SK-N-SH treated with all-trans-retinoic acid at 6 μM for 48 hours (cell line): ENCODE results near the gene CACNB4.

ENCODE experiments used
- ARNTL ChIP-seq: fragments of 450-650 bp; formaldehyde crosslinking; IDR thresholded peaks from 2 replicates; pipeline ENCODE4 v1.5.0; 2020; ENCODE audit warnings: low read depth, mild to moderate bottlenecking, moderate library complexity, borderline replicate concordance
- PPARA ChIP-seq: fragments of 250-450 bp; sonication (Bioruptor Pico); IDR thresholded peaks from 2 replicates; pipeline ENCODE4 v1.5.0; 2020; ENCODE audit warnings: mild to moderate bottlenecking, borderline replicate concordance
- TCF4 ChIP-seq: fragments of 250-450 bp; sonication (Bioruptor Pico); IDR thresholded peaks from 2 replicates; pipeline ENCODE4 v1.8.0; 2021; ENCODE audit warnings: mild to moderate bottlenecking, moderate library complexity, borderline replicate concordance
- TOX ChIP-seq: fragments of 250-450 bp; sonication (Bioruptor Pico); IDR thresholded peaks from 2 replicates; pipeline ENCODE4 v1.8.0; 2021; ENCODE audit warnings: mild to moderate bottlenecking, moderate library complexity, borderline replicate concordance
- ZFP3 ChIP-seq: fragments of 250-450 bp; sonication (Bioruptor Pico); IDR thresholded peaks from 2 replicates; pipeline ENCODE4 v1.5.0; 2020; ENCODE audit warnings: mild to moderate bottlenecking, moderate library complexity
- ZFP30 ChIP-seq: fragments of 450-650 bp; formaldehyde crosslinking; IDR thresholded peaks from 2 replicates; pipeline ENCODE4 v1.5.0; 2022; ENCODE audit warnings: mild to moderate bottlenecking, moderate library complexity
- ZNF8 ChIP-seq: fragments of 450-650 bp; formaldehyde crosslinking; IDR thresholded peaks from 2 replicates; pipeline ENCODE4 v1.5.0; 2020; ENCODE audit warnings: mild to moderate bottlenecking, moderate library complexity
- TF ChIP-seq, protein P1 (sequence below): fragments of 250-450 bp; sonication (Bioruptor Pico); IDR thresholded peaks from 2 replicates; pipeline ENCODE4 v1.8.0; 2020; ENCODE audit warnings: mild to moderate bottlenecking, moderate library complexity, borderline replicate concordance

DNA sequence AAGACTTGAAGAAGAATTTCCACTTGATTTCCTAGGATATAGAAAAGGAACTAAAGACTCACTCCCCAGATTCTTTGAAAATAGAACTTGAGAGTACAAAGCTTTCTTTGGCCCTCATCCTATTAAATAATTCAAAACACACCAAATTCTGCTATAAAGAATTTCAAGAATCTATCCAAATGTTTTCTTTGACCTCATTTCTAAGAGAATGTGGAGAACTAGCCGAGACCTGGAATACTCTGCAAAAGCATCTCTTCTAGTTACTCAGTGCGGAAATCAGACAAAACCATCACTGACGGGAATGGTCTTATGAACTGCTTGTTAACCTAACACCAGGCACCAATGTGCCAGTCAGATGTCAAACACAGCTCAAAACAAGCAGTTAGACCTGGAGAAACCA, 226.4 kb downstream of the CACNB4 start:
- TF ChIP-seq, protein P1, sequence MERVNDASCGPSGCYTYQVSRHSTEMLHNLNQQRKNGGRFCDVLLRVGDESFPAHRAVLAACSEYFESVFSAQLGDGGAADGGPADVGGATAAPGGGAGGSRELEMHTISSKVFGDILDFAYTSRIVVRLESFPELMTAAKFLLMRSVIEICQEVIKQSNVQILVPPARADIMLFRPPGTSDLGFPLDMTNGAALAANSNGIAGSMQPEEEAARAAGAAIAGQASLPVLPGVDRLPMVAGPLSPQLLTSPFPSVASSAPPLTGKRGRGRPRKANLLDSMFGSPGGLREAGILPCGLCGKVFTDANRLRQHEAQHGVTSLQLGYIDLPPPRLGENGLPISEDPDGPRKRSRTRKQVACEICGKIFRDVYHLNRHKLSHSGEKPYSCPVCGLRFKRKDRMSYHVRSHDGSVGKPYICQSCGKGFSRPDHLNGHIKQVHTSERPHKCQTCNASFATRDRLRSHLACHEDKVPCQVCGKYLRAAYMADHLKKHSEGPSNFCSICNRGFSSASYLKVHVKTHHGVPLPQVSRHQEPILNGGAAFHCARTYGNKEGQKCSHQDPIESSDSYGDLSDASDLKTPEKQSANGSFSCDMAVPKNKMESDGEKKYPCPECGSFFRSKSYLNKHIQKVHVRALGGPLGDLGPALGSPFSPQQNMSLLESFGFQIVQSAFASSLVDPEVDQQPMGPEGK (CRISPR knock-in tag): no peak
- TF ChIP-seq ZFP30 (CRISPR knock-in tag): no peak
- TF ChIP-seq ARNTL (CRISPR knock-in tag): no peak
- no peak for TF ChIP-seq TOX
- no peak for TF ChIP-seq ZNF8
- TF ChIP-seq TCF4: no peak
- no peak for TF ChIP-seq PPARA
- no peak for TF ChIP-seq ZFP3
